ENCODE measurements around the gene KIF5C.
"Not testable (repeated sequence)": the region's sequence is repeated elsewhere in the genome, so short reads cannot be mapped to it uniquely, and the experiment has no call there.

The KIF5C gene

DNA sequence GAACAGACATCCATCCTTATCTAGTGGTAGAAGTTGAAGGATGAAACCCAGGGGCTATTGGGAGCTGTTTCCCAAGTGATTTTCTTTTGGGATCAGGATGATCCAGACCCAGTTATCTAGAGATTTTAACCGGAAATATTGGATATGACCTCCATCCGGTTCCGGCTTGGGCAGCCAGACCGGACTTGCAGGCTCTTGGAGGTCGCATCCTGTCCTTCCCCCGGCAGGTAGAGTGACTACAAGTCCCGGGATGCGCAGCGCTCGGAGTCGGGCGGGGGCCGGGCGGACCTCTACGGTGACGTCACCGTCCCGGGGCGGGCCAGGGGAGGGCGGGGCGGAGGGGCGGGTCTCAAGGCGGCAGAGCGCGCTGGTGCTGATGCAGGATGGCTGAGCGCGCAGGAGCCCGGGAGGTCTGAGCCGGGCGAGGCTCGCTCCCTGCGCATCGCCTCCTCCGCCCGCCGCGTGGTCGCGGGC, at the start of gene KIF5C:
TSS of gene KIF5C (plus strand) at position 360 of the 474 bp plus-strand sequence. CDS start 391 bp downstream, outside the sequence.
- DNase-seq (ENCODE audit: low spot score) = peak; percentile 93

DNA sequence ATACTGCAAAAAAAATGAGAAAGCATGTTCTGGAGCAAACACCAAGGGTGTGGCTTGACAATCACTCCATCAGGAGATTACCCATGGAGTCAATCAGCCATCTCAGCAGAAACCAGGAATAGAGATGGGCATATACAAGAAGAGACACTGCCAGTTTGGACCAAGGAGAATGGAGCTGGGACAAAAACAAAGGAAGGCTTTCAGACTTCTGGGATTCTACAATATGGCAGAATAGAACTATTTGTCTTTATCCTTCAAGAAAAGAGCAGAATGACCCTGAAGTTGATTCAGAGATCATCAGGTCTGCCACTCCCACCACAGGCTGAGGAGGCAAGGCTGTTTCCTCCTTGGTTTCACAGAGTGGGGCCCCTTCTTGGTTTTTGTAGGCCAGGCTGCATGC, 48.2 kb upstream of the KIF5C start:
- DNase-seq (ENCODE audit: low spot score) = no peak

DNA sequence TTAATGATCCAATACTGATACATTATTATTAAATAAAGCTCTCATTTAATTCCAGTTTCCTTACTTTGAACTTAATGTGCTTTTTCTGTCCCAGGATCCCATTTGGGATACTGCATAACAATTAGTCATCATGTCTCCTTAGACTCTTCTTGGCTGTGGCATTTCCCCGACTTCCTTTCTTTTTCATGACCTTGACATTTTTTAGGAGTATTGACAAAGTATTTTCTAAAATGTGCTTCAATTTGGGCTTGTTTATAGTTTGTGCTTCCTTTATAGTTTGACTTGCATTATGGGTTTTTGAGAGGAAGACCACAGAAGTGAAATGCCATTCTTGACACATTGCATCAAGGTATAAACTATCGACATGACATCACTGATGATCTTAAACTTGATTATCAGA, 46.1 kb upstream of the KIF5C start:
- no peak for DNase-seq (ENCODE audit: low spot score)

DNA sequence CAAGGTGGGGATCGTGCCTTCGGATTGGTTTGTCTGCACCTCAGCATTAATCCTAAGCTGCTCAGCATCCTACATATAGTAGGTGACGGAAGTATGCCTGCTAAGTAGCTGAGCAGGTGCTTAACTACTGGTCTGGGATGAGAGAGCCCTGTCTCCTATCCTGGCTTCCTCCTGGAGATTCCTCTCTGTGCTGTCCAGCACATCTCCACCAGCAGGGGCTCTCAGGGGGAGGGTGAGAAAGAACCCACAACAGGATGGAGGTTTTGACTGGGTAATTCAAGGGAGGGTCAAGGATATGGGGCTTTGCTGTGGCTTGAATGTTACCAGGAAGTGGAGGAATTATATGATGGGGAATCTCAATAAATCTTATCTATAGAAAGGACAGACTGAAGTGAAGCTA, 45.4 kb upstream of the KIF5C start:
- no peak for DNase-seq (ENCODE audit: low spot score)

DNA sequence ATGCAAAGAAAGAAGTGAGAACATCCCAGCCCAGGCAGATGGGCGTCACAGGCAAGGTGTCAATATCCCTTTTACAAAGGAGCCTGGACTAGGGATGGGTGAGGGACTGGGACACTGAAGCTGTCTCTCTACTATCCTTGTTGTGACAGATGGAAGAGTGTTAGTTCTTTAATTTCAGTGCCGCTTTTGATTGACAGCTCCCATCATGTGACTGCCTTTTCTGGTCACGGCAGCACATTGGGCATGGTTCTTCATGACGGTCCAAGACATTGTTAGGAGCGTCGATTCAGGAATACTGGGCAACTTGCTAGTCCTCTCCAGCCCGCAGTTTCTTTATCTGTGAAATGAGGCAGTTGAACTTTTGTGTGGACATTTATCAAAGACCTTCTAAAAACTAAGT, 42.4 kb upstream of the KIF5C start:
- no peak for DNase-seq (ENCODE audit: low spot score)

DNA sequence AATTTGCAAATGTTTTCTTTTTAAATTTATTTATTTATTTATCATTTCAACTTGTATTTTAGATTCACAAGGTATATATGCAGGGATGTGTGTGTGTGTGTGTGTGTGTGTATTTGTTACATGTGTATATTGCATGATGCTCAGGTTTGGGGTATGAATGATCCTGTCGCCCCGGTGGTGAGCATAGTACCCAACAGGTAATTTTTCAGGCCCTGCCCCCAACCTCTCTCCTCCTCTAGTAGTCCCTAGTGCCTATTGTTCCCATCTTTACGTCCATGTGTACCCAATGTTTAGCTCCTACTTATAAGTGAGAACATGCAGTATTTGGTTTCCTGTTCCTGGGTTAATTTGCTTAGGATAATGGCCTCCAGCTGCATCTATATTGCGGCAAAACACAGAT, 33.0 kb upstream of the KIF5C start:
- no peak for DNase-seq (ENCODE audit: low spot score)

DNA sequence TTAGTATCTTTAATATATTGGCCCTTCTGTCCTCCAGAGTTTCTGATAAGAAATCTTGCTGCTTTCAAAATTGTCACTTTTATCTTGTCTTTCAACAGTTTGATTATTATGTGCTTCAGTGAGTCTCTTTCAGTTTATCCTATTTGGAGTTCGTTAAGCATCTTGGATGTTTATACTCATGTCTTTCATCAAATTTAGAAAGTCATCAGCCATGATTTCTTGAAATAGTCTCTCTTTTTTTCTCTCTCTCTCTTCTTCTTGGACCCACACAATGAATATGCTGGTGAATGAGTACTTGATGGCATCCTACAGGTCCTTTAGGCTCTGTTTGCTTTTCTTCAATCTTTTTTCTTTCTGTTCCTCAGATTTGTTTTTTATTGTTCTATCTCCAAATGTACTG, 26.9 kb upstream of the KIF5C start:
- no peak for DNase-seq (ENCODE audit: low spot score)

DNA sequence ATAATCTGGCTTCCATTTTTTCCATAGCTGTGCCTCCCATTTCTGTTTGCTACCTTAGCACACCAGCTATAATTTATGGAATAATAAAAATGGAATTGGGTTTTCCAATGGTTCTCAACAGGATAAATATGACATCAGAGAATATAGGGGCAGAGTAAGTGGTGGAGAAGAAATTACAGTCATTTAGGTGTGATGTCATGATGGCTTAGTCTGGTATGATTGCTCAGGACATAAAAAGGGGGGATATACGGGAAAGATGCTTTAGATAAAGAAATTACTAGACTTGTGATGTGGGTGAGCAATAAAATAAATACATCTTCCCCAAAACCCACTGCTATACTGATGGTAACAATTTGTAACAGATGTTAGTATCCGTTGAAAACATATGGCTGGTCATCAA, 21.6 kb upstream of the KIF5C start:
- DNase-seq (ENCODE audit: low spot score) = no peak

DNA sequence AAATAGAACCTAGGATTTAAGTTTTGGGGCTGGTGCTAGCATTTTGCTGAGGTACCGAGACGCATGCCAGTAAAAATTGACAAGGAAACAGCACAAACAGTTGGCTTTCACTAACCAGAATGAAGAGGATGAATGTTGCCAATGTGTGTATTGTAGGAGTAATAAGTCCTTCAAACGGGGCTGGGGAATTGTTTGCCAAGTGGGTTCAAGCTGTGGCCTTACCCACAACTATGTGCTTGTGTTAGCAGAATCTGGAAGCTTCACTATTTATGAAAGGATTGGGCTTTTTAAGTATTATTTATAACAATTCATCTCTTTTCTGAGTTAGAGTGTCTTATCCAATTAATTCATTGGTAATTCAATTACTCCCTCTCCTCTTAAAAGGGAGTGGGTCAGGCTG, 15.0 kb upstream of the KIF5C start:
- DNase-seq (ENCODE audit: low spot score) = no peak

DNA sequence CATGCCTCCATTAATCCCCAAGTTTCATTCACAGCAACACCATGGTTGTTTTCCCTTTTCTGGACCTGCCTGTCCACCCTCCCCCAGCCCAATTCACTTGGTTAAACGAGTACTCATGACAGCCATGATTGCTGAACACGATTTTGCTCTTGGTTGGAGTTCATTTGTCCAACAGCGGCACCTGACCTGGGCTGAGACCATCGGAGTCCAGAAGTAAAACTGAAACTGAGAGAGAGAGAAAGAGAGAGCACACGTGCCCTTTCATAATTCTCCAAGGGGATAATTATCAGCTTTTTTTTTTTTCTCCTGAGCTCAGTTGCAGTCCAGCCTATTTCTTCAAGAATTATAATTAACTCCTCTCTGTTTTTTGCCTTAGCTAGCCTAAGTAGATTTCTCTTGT, 13.7 kb upstream of the KIF5C start:
- no peak for DNase-seq (ENCODE audit: low spot score)

DNA sequence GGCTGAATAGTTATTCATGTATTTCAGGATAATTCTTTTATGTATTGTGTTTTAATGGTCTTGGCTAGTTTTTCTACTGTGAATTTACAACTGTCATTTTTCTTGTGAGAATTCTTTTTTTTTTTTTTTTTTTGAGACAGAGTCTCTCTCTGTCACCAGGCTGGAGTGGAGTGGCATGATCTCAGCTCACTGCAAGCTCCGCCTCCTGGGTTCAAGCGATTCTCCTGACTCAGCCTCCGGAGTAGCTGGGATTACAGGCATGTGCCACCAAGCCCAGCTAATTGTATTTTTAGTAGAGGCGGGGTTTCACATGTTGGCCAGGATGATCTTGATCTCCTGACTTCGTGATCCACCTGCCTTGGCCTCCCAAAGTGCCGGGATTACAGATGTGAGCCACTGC, 12.5 kb upstream of the KIF5C start:
- DNase-seq (ENCODE audit: low spot score) = not testable (repeated sequence)

DNA sequence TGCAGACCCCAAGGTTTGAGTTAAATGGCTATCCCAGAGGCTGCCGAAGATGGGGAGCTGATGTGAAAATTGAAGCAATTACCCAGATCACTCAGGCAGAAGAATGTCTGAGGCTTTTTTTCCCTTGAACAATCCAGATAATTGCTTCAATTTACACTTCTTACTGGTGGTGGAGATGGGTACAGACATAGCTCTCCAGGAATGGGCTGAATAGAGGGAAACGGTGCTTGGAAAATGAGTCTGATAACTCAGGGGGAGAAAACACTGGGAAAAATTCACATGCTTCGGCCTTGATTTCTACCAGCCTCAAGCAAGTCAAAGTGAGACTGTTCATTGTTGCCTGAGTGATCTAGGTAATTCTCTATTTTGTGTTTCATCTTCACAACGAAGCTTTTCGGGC, 9.5 kb upstream of the KIF5C start:
- DNase-seq (ENCODE audit: low spot score) = no peak

DNA sequence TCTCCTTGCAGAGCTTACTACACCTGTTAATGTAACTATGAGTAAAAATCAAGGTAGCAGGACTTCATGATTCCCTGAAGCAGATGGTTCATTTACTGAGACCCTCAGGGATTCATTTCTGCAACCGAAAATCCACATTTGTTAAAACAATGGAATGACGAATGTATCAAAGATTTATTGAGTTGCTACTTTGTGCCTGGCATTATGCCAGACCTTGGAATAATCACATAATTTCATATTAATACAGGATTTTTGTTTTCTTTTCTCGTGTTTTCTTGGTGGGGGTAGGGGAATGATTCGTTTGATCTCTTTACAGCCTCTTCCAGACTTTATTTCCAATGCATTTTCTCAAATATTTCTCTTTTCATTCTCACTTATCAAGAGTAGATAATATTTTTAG, 8.9 kb upstream of the KIF5C start:
- no peak for DNase-seq (ENCODE audit: low spot score)

DNA sequence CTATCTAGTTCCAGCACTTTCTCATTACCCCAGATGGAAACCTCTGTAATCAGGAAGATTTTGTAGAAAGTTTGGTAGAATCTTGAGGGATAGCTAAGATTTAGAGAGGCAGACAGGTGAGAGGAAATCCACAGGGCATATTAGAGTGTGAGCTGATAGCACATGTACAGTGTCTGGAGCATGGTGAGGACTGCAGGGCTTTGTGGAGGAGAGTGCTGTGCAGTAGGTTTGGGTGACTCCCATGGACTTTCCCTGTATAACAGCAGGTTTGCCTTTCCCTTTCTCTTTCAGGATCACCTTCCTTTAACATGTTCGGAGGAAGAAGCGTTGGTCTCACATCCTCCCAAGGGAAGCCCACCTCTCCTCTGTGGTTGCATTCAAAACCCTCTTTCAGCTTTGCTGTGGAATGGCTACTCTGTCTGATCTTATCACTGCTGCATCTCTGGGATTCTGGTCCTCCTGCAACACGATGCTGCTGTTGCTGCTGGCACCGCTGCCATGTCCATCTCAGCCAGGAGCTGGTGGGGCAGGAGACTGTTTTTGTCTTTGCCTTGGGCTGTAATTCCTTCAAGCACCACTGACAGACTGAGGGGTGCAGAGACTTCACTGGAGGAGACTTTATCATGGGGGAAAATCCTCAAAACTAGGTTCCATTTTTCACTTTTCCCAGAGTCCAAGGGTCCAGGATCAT, 7.8 kb upstream of the KIF5C start:
- no peak for DNase-seq (ENCODE audit: low spot score)

DNA sequence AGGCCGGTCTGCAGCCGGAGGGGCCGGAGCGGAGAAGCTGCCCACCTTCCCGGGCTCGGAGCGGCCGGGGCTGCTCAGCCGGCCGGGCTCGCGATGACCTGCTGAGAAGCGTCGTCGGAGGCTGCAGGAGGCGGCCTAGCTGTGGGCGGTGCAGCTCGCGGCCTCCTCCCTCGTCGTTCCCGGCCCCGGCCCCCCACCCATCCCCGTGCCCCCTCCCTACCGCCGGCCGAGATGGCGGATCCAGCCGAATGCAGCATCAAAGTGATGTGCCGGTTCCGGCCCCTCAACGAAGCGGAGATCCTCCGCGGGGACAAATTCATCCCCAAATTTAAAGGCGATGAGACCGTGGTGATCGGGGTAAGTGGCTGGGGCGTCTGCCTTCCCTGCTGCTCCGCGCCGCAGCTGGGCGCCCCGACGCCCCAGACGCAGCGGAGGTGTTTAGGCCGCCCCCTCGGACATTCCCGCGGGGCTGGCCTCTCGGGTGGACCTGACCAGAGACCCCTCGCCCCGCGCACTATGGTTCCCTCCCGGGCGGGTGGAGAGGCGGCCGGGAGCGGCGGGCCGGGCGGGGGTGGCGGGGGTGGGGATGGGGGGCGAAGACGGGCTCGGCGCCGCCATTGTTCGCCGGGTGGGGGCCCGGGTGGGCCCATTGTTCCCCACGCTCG, 492 bp downstream of the KIF5C start:
- peak; percentile 18 for DNase-seq (ENCODE audit: low spot score)

DNA sequence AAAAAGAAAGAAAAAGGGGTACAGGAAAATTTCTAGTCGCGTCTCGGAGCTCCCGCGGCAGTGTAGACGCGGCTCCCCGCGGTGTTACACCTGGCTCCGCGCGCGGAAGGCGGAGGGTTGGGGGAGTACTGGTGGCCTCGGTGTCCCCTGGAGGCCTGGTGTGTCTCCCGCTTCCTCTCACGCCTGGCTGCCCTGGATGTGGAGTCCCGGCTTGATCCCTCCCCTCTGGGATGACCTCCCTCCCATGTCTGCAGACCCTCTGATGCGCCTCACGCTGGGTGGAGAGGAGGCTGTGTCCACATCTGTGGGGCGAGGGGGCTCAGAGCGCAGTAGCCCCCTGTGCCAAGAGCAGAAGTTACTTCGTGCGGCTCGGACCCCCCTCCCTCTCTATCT, 1.2 kb downstream of the KIF5C start:
- no peak for DNase-seq (ENCODE audit: low spot score)

DNA sequence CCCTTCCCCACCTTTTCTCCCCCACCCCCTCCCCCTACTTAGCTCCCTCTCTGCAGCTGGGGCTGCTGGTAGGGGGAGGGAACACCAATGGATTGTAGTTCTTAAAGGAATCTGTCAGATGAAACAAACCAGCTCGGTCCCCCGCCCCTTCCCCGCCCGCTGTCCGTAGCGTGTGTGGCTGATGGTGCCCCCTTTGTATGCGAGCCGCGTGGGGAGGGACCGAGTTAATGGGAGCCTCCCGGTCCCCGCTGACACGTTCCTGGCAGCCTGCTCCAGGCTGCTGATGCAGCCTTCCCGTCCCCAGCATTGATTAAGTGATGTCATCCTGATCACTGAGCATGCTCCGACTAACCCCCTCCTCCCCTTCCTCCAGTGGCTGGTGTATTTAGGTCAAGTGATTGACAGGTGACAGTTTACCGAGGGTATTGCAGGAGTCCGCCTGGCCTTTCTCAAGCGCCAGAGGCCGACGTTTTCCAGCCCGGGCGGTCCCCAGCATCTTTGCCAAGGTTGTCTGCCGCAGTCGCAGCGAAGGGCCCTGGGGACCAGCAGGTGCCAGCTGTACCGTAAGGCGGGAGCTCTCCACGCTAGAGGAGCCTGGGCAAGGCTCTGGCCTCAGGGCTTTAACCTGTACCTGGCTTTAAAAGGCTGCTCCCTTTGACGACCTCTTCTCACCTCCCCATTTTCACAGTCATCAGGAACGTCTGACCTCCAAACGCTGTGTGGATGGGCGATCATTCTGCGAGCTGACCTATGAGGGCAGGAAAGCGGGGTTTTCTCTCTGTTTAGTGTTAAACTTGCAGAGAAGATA, 1.8 kb downstream of the KIF5C start:
- peak; percentile 20 for DNase-seq (ENCODE audit: low spot score)

DNA sequence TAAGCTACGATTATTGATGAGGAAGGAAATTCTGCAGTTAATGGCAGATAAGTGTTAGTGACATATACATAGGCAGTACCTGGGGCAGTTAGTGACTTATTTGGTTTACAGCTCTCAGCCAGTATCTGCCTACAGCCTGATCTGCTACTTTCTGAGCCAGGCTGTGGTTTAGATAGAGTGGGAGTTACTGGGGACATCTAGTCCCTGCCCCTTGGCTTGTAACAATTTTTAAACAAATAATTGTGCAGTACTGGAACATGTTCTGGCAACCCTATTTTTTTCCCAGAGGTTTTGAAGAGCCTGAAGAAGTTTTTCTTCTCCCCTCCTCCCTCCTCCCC, 2.3 kb downstream of the KIF5C start:
- no peak for DNase-seq (ENCODE audit: low spot score)

DNA sequence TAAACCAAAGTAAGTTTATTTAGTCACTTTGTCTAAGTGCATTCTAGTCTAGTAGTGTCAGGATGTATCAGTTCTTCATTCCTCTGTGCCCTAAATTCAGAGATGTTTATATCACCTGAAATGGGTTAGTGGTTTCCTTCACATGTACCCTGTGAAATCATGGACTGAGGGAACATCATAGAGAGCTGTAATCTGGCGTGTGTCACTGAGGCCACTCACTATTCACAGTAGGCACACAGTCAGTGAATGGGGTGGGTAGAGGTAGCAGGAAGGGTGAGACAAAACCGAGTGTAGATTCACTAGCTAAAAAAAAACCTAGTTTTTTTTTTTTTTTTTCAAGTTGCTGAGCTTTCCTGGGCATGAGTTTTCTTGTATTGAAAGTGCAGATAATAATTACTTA, 5.6 kb downstream of the KIF5C start:
- no peak for DNase-seq (ENCODE audit: low spot score)

DNA sequence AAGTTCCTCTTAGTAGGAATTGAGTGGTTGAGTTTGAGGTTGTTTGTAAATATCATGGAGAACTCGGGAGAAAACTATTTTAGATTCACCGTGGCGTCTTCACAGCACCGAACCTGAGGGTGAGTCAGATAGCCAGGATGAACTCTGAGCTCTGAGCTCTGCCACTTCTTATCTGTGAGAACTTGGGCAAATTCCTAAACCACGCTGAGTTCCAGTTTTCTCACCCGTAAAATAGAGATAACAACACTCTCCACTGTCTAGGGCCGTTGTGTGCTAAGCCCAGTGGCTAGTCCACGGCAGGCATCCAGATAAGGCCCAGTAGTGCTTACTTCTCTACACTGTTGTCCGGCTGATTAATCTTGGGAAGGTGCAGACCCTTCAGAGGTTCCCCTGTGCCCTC, 7.0 kb downstream of the KIF5C start:
- DNase-seq (ENCODE audit: low spot score) = no peak

DNA sequence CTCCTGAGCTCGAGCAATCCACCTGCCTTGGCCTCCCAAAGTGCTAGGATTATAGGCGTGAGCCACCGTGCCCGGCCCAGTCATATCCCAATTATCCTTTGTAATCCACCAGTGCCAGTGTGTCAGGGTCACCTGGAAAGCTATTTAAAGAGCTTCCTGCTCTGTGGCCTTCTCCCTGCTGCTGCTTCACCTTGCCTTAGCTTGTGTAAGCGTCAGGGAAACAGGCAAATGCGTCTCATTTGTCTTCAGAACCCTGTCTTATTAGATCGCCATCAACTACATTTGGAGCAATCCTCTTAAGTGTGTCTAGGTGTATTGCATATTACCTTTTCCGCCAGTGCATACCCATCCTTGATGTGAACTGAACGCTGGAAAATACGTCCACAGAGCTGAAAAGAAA, 10.2 kb downstream of the KIF5C start:
- DNase-seq (ENCODE audit: low spot score) = no peak

DNA sequence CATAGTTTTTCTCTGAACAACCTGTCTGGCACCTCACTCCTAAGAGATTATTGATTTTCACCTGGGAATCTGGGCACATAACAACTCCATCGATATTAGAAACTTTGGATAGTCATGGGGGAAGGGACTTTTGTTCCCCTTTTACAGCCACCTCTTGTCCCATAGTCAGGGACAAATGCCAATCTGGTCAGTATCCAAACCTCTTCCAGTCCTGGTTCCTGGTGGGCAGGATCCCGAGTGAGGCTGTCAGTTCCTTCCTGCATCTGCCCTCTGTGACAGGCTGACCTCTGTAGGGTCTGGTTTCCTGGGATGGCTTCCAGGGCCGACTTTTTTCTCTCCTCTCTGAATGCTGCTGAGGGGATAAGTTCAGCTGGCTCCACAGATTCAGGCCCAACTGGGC, 11.0 kb downstream of the KIF5C start:
- no peak for DNase-seq (ENCODE audit: low spot score)

DNA sequence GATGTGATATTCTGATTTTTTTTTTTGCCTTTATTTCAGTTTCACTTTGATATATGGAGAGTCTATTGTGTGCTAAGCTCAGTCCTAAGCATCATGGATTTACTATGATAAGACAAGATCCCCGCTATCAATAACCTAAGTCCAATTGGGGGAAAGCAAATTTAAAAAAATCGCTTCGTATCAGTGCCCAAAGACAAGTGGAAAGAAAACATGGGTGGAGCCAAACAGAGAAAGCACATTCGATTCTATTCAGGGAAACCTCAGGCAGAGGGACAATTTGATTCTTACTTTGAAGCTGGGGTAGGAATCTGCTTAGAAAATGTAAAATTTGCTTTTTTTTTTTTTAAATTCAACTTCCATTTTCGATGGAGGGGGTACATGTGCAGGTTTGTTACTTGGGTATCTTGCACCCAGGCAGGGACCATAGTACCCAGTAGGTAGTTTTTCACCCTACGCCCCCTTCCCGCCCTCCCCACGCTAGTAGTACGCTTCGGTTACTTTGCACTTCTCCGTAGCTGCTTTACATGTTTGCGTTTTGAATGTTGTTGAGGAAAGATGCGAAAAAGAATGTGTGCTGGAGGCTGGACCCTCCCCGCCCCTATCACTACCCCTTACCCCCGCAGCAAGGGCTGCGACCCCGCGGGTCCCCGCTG, 12.4 kb downstream of the KIF5C start:
- DNase-seq (ENCODE audit: low spot score) = no peak

Data from GM03348 (cell line).